Astrocyte (in vitro differentiated cells and primary cell): ENCODE measurements around the gene PPTC7.

Source experiments
- CTCF ChIP-seq: IDR thresholded peaks from 2 replicates; pipeline ENCODE4 v1.5.1; 2011; ENCODE audit warnings: low read depth, mild to moderate bottlenecking, inconsistent platforms, low read length, moderate library complexity; ENCODE audit not compliant: insufficient read depth
- EZH2 ChIP-seq: IDR thresholded peaks from 2 replicates; pipeline ENCODE4 v1.6.1; 2012; ENCODE audit warnings: mild to moderate bottlenecking, low read length, inconsistent platforms; ENCODE audit not compliant: insufficient read depth

GRCh38 chr12:110546339-110546738, 36.8 kb downstream of the PPTC7 start:
- TF ChIP-seq CTCF: no peak
- TF ChIP-seq EZH2: no peak
